ENCODE data around the gene DPP6. TPM values are rescaled to one million over a fixed set of nuclear protein-coding genes. Genes with fewer than 3 reads are reported as not detected.

DPP6 gene
- total RNA-seq, 1 donor from 2014 or later = 1.2 TPM

DNA sequence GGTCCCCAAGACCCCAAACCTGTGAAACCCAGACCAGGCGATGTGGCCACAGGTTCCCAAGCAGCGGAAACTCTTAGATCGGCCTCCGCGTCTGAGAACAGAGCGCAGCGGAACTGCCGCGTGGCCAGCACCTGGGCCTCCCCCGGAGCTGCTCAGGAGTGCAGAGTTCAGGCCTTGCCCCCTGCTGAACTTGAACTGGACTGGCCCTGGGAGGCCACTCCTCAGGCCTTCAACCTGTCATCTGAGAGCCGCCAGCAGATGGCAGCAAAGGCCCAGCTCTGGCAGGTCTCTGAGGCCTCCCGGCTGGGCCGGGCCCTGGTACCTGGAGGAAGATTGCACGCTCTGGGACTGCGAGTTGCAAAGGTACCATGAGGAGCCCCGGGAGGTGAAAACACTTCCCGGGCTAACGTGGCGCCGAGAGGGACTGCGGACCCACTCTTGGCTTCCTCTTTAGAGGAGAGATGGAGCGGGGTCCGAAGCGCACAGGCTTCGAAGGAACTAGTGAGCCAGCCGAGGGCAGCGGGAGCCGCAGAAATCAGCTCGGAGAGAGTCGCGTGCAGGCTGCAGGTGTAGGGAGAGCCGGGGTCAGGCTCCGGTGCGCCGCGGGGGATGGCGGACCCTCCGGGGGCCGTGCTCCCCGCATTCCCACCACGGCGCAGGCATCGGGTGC is 861.6 kb downstream of the DPP6 start:
- peak overlapping the region; percentile 33 for H3K4me3 ChIP-seq (ENCODE audit: low read depth, low read length)
- DNase-seq (ENCODE audit: low read depth) = no peak
- peak; percentile 92 for TF ChIP-seq CTCF (conservative IDR thresholded peaks at IDR 0.05; ENCODE audit: low read depth, low read length)

GRCh38 chr7:154914308-154914995 is 862.3 kb downstream of the DPP6 start:
- no peak for TF ChIP-seq CTCF (conservative IDR thresholded peaks at IDR 0.05; ENCODE audit: low read depth, low read length)
- peak overlapping the region; percentile 33 for H3K4me3 ChIP-seq (ENCODE audit: low read depth, low read length)
- DNase-seq (ENCODE audit: low read depth) = no peak

GRCh38 chr7:154914996-154915380 is 862.8 kb downstream of the DPP6 start:
- no peak for TF ChIP-seq CTCF (conservative IDR thresholded peaks at IDR 0.05; ENCODE audit: low read depth, low read length)
- no peak for DNase-seq (ENCODE audit: low read depth)
- no peak overlapping the region for H3K4me3 ChIP-seq (ENCODE audit: low read depth, low read length)

GRCh38 chr7:154915600-154915999 is 863.4 kb downstream of the DPP6 start:
- TF ChIP-seq CTCF (conservative IDR thresholded peaks at IDR 0.05; ENCODE audit: low read depth, low read length) = no peak
- no peak for DNase-seq (ENCODE audit: low read depth)

DNA sequence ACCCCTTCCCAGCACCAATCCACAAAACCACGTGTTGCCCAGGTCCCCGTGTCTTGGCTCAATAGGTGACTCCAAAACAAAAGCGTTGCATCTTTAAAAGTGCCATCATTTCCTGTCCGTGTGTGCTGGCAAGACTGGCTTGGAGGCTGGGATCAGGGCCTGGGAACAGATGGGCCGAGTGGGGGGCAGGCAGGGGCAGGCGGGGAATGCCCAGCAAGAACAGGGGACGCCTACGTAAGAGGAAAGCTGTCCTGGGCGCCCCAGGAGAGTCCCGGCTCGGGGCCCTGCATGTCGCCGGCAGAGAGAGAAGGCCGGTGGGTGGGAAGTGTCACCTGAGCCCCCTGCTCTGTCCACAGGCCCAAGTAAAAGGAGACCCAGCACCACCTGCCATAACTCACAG is 864.2 kb downstream of the DPP6 start:
- no peak overlapping the region for H3K4me3 ChIP-seq (ENCODE audit: low read depth, low read length)
- TF ChIP-seq CTCF (conservative IDR thresholded peaks at IDR 0.05; ENCODE audit: low read depth, low read length) = no peak
- DNase-seq (ENCODE audit: low read depth) = no peak

More at GRCh38 chr7:154915600-154915999, 863.4 kb downstream of the DPP6 start:
- H3K4me3 ChIP-seq (ENCODE audit: low read depth, low read length) = no peak overlapping the region

DNA sequence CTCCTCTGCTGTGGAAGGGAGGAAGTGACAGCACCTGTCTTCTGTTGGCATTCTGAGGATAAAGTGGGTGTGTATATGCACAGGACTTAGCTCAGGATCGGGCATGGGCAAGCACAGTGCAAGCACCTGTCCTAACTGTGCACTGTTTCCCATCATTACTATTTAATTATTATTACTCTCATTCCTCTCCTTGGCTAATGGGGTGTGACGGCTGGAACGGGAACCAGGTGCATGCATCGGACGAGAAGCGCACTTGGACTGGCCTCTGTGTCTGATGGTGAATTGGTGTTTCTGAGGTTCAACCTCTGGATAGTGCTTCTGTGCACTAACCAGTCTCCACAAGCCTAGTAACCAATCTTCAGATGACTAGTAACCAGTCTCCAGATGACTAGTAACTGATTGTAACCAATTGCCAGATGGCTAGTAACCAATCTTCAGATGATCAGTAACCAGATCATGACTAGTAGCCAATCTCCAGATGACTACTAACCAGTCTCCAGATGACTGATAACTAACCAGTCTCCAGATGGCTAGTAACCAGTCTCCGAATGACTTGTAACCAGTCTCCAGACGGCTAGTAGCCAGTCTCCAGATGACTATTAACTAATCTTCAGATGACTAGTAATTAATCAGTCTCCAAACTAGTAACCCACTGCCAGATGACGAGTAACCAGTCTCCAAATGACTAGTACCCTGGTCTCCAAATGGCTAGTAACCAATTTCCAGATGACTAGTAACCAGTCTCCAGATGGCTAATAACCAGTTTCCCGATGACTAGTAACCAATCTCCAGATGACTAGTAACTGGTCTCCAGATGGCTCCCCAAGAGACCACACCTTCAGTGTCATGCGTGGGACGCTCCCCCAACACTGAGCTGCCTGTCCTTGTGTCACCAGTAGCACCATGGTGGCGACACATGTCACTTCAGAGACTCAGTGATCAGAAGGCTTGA is 864.9 kb downstream of the DPP6 start:
- TF ChIP-seq CTCF (conservative IDR thresholded peaks at IDR 0.05; ENCODE audit: low read depth, low read length) = no peak
- DNase-seq (ENCODE audit: low read depth) = no peak
- H3K4me3 ChIP-seq (ENCODE audit: low read depth, low read length) = no peak overlapping the region
